Stimulated activated CD8-positive, alpha-beta memory T cell treated with anti-CD3 and anti-CD28 coated beads, Interleukin-12 subunit alpha, Interleukin-12 subunit beta, amount 100 ng/mL, for 24 hours (primary cell): ENCODE measurements around the gene TMEM18.
"Not testable (repeated sequence)": the region's sequence is repeated elsewhere in the genome, so short reads cannot be mapped to it uniquely, and the experiment has no call there.

ENCODE experiments used
- DNase-seq: peaks from one replicate; pipeline ENCODE4 v3.0.0-alpha.2; 2020; ENCODE audit errors: extremely low read depth

The TMEM18 gene

DNA sequence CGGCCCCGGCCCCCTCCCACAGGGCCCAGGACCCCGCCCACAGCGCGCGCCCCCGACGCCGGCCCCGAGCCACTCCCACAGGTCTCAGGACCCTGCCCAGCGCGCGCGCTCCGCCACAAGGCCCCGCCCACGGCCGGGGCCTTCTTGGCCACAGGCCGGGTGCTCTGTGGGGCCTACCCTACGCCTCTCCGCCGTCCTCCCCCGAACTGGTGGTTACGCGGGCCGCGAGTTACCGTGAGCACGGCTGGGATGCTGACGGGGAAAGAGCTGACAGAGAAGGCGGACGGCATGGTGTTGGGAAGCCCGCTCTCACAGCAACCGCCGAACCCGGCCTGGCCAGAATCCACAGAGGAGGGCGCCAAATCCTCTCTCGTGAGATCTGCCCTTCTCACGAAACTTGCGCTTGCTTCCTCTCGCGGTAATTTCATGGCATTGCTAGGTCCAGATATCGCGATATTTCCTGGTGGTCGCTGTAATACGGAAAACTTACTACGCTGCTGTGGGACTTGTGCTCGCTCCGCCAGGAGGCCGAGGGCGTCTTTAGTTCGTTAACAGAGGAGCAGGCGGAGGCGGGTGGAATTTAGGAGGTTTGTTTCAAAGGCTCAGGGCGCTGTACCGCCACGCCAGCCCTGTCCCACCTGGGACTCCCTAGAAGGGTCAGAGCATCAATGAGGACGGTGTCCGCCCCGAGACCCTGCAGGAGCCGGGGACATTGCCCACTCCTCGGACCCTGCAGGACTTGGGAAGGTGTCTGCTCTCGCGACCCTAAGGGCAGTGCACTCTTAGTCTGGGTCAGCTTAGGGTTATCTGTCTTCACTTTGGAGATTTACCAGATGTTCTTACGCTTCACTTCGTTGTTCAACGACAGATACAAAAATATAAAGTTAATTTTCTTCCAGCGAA, at the start of gene TMEM18:
TSS of gene TMEM18 (minus strand) at position 351 of the 903 bp plus-strand sequence. CDS start at position 290, 61 bp downstream.
- DNase-seq: peak; percentile 90

DNA sequence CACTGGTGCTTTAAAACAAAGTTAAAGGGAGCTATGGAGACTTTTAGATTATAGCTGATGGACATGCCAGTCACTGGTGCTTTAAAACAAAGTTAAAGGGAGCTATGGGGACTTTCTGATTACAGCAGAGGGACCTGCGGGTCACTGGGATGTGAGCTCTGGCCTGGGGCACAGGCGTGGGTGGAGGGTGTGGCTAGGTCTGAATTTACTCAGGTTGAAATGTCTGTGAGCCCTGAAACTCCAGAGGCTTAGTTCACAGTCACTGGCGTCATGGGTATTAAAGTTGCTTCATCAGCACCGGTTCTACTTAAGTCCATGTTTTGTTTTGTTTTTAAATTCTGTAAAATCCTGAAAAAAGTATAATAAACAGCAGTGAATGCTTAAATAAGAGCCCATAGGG, 49.0 kb upstream of the TMEM18 start:
- no peak for DNase-seq

DNA sequence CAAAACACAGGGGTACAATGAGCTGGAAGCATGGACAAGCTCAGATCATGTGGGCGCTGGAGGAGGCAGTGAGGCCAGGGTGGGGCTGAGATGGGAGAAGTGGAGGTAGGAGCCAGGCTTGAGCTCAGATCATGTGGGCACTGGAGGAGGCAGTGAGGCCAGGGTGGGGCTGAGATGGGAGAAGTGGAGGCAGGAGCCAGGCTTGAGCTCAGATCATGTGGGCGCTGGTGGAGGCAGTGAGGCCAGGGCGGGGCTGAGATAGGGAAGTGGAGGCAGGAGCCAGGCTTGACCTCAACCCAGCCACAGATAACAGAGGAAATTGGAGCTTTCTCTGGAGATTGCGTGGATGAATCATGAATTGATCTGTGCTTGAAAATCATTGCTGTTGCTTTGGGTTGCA, 48.3 kb upstream of the TMEM18 start:
- no peak for DNase-seq

DNA sequence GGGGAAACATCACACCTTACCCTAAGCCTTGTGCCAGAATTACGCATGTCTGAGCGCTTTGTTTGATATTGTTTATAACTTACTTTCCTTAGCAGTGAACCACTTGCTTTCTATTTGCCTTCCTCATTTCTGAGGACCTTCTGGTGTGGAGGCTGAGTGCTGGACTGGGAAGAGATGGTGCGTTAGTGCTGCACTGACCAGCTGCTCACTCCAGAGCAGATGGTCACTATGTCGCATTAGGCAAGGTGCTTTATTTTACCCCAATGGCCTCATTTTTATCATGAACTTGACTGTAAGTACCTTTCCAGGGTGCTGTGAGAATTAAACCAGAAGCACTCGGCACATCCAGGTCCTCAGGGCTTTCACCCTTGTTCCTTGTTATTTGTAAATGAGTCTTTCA, 46.6 kb upstream of the TMEM18 start:
- no peak for DNase-seq

DNA sequence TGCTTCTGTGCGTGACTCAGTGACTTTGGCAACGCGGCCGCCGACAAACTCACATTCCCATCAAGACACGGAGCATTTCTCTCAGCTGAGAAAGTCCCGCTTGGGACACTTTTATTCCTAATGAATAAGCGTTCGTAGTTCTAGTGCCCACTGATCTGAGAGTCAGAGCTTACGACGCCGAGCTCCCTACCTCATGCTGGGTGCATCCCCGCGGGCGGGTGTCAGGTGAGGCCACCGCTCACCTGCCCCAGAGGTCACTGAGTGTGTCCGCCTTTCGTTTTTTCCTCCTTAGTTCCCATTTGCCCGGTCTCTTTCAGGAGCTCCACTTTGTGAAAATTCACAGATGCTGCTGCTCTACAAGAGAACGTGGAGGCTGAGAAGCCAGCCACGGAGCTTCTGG, 43.6 kb upstream of the TMEM18 start:
- no peak for DNase-seq

DNA sequence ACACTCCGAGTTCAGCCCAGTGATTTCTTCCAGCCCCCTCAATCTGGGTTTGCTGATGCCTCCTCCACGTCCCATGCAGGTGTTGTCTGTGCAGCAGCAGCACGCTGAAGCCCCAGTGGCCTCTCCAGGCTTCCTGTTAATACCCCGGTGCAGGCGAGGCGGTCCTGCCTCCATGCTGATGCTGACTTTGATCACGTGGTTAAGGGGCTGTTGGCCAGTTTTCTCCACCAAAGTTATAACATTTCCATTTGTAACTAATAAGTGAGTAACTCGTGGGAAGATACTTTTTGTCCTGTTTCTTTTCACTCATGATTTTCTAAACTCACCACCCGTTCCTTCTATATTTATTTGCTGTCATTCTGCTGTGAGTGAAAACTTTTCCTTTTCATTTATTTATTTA, 42.5 kb upstream of the TMEM18 start:
- DNase-seq: no peak

DNA sequence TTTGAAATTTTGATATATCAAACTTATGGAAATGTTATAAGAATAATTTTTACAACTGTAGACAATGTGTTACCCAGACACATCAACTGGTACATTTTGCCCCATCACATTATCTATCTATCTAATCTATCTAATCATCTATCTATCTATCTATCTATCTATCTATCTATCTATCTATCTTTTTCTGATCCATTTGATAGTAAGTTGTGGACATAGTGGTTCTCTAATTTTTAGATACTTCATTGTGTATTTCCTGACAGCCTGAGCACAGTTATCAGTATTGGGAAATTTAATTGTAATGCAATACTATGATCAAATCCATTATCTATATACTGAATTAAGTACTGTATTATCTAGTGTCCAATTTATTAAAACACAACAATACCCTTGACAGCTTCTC, 42.0 kb upstream of the TMEM18 start:
- no peak for DNase-seq

DNA sequence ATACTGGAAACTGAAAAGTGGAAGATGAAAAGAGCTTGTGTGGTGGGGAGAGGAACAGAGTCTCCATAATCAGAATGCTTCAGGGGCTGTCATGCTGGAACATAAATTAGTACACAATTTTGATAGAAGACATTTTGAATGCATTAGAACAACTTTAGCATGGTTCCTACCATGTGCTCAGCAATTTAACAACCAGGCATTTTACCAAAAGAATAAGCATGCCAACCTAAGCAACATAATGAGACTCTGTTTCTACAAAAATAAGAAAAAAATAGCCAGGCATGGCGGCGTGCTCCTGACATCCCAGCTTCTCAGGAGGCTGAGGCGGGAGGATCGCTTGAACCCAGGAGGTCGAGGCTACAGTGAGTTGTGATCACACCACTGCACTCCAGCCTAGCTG, 40.5 kb upstream of the TMEM18 start:
- DNase-seq: no peak

DNA sequence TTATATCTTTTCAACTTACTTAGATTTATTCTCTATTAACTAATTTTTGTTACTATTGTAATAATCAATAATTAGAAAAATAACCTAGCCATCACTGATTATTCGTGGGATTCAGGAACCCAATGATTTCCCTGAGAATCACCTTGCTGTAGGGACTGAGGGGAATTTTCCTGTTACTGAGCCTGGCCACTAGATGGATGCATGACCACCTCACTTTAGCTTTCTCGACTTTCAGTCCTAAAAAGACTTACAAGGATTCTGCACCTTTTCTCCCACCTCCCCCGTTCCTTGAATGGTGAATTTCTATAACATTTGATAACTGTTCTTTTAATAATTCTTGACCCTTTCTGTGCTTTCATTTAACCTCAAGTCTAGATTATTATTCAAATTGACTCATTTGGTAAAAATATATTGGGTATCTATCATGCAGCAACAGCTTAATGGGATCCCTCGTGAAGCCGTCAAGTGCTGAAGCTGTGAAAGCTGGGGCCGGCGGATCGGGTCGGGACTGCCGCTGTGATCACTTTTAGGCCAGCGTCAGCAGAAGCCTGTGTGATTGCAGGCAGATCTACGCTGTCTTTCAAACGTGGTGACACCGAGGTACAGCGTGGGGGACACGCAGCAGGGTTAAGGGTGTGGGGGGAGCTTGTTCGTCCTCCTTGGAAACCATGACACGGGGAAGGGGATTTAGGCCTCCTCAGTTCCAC, 38.8 kb upstream of the TMEM18 start:
- no peak for DNase-seq

DNA sequence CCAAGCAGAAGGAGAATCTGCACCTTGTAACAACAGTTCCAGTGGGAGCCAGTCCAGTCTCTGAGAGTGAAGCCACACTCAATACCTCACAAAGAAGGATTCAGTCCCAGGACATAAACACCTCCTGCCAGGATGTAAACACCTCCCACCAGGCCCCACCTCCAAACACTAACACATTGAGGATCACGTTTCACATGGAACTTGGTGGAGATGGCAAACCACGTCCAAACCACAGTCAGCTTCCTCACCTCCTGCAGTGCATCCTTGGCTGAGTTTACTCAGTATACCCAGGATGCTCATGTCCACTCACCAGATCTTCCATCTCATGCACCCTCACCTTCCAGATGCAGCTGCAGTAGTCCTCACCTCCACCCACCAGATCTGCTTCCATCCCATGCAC, 37.8 kb upstream of the TMEM18 start:
- DNase-seq: no peak

DNA sequence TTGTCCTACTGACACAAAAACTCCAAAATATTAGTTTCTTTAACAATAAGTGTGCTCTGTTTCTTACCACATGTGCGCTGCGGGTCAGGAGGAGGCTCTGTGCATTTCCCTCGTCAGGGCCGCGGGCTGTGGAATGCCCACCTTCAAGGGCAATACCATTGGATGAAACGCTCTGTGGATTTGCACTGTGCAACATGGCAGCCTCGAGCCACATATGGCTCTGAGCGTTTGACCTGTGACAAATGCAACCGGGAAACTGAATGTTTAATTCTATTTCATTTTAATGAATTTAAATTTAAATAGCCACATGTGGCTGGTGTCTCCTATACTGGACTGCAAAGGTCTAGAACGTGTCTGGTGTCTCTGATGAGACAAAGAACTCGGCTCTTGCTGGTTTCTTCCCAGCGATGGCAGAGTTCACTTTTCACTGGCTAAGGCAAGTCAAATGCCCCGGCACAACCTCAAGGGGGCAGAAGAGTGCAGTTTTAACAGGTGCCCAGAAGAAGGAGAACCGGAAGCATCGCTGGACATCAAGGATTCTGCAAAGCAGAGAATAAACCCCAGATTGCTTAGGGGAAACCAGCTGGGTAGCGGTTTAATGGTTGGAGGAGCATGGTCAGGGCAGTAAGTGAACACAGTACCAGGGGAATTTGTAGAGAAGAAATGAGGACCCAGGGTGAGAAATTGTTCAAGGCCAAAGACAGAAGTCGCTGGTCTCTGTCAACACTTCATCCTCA, 37.0 kb upstream of the TMEM18 start:
- no peak for DNase-seq

DNA sequence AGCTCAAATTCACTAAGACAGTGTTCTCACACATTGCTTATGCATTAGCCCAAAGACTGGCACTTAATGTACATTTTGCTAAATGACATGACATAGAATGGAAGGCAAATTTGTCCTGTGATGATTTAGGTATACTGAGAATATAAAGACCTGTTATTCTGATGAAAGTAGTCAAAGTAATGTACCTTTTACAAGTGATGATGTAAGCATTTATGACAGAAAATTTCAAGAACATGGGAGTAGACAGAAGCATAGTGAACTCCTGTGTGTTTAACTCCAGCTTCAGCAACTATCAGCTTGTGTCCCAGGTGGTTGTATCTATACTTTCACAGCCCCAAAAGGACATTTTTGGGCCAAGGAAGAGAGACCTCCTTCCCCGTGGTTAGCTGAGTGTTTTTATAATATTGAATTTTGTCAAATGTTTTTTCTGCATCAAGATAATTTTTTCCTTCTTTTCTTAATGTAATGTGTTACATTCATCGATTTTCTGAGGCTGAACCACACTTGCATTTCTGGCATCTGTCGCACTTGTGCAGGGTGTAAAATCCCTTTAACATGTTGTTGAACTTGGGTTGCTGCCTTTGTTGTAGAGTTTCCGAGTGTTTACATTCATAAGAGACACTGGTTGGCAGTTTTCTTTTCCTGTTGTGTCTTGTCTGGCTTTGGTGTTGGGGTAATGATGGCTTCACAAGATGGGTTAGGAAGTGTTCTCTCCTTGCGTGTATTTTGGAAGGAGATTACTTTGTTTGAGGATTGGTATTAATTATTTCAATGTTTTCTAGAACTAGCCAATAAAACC, 33.9 kb upstream of the TMEM18 start:
- DNase-seq: no peak

DNA sequence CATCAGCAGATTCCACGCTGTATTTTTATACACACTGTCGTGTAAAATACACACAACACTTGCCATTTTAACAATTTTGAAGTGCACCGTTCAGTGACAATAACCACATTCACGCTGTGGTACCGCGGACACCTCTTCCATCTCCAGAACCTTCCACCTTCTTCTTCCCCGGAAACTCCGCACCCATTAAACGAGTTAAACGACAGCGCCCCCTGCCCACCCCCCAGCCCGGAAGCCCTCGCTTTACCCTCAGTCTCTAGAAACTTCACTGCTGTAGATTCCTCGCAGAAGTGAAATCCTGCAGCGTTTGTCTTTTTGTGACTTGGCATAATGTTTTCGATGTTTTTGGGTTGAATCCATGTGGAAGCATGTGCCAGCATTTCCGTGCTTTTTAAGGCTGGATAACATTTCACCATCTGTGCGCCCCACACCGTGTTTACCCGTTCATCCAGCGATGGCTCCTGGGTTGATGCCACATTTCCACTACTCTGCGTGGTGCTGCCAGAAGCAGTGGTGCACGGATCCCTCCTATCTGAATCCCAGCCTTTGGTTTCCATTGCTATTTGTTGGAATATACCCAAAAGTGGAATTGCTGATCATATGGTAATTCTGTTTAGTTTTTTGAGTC, 32.0 kb upstream of the TMEM18 start:
- no peak for DNase-seq

DNA sequence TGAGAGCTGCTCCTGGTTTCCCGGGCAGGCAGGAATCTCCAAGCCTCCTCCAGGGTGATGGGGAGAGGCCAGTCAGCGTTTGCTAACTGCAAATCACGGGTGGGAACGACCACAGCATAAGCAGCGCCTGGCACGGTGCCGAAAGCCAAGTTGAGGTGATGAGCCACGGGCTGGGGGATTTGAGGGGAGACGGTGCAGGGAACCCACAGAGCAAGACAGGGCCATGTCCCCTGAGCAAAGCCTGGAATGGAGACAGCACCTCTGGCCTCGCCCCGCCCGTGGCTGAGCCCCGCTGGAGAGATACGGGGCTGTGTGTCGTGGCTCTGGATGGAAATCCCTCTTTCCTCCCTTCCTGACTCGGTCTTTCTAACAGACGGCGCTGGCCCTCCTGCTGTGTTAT, 31.5 kb upstream of the TMEM18 start:
- DNase-seq: no peak

DNA sequence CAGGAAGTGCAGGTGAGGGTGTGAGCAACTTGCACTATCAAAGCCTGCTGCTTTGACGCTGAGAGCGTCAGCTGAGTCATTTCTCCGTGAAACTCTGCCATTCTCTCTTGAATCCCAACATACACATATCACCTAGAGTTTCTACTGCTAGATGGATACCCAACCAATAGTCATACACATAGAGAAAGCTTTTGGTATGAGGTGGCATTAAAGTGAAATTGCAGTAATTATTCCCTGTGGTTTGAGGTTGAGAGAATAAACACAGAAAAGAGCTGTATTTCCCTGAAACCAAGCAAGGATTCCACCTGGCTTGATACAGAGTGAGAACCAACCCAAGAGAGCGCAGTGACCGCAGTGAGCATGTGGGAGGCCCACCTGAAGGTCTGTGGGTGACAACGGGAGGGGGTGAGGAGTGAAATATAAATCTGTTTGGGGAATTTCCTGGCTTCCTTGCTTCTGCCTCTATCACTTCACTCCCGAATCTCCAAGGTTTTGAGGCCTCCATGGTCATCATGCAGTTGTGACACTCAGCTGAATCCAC, 28.8 kb upstream of the TMEM18 start:
- no peak for DNase-seq

DNA sequence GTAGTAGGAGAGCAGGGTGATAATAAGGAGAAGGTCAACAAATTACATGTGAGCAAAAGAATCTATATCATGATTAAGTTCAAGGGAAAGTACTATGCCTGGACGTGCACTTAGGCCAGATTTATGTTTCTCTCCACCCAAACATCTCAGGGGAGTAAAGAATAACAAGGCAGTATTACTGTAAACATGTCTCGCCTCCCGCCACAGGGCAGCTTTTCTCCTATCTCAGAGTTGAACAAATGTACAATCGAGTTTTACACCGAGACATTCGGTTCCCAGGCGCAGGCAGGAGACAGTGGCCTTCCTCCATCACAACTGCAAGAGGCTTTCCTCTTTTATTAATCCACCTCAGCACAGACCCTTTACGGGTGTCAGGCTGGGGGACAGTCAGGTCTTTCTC, 25.6 kb upstream of the TMEM18 start:
- not testable (repeated sequence) for DNase-seq

DNA sequence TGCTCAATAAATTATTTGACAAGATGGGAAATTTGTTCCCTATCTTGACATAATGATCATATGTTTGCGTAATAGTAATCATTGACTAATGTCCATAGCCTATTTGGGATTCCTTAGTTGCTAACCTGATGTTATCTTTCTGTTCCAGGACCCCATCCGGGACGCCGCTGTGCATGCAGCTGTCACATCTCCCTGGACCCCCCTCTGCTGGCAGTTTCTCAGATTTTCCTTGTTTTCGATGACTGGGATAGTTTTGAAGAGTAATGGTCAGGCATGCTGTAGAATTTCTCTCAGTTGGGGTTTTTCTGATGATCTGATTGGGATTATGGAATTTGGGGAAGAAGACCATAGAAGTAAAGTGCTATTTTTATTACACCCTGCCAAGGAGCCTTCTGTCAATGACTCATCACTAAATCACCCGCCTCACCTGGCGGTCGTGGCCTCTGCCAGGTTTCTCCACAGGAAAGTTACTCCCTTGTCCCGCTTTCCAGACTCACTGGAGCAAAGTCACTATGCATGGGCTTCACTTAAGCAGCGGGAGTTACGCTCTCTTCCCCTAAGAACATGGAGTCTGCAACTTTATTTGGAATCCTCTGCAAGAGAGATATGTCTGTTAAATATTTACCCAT, 19.9 kb upstream of the TMEM18 start:
- DNase-seq: no peak

DNA sequence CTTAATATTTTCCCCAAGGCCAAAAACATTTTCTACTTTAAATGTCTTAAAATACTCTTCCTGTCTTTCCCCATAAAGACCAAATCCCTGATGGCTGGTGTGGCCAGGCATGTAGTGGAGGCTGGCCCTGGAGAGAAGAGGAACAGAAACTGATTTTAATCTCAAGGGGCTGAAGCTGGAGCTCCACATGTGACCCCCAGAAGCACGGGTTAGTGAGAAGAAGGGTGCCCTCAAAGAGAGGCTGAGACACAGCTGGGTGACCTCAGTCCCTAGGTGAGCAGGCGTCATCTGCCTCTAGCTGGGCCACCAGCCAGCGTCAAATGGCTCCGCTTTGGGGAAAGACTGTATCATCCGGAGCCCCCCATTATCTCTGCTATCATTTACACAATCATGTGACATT, 19.3 kb upstream of the TMEM18 start:
- DNase-seq: no peak

DNA sequence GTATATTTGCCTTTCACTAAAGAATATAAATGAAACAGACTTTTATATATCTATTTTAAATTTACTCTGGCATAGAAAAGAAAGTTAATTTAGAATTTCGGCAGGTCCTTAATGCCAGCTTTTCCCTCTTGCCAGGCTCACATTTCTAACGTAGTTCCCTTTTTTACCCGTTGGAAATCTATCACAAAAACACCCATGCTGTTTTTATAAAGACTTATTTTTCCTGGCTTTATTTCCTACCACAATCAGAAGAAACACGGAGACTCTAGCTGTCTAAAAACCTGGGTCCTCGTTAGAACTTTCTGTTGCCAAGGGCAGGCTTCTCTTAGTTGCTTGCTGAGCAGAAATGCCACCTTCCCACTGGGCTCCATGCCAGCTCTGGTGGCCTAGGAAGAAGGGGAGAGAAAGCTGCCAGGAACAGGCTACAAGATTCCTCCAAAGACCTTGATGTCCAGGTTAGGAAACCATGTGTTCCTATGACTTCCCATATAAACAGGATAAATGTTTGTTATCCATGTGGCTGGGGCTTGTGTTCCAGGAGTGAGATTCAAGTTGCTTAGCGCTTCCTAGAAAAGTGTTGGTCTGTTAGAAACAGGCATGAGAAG, 17.8 kb upstream of the TMEM18 start:
- no peak for DNase-seq

DNA sequence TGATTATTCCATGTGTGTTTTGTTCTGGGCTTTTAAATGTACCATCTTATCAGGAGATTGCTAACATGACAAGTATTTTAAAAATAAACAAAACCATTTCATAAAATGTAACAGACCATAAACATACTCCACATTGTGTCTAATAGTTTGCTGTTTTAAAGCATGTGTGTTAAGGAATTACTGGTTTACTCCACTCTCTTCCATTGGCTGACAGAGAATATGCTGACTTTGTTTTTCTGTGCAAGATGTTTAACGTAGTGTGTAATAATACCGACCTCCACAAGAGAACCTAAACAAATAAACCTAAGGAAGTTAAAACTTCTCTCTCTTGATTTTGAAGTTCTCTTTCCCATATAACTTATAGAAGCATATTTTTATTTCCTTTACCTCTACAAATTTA, 17.0 kb upstream of the TMEM18 start:
- no peak for DNase-seq
